ENCODE results near the gene OR51E1. TPM values are rescaled to one million over a fixed set of nuclear protein-coding genes. Genes with fewer than 3 reads are reported as not detected.
A peak's percentile ranks its signal among the peaks of the same experiment; 100 is the strongest.

OR51E1 gene
- total RNA-seq, 2 experiments from 2014 or later = not detected

DNA sequence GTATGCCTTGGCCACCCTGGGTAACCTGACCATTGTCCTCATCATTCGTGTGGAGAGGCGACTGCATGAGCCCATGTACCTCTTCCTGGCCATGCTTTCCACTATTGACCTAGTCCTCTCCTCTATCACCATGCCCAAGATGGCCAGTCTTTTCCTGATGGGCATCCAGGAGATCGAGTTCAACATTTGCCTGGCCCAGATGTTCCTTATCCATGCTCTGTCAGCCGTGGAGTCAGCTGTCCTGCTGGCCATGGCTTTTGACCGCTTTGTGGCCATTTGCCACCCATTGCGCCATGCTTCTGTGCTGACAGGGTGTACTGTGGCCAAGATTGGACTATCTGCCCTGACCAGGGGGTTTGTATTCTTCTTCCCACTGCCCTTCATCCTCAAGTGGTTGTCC lies 3.9 kb upstream of the OR51E1 start:
- no peaks in the 10 kb centered on the region for H3K9me3 Mint-ChIP-seq
- no peaks in the 10 kb centered on the region for H3K36me3 Mint-ChIP-seq
- H3K27me3 Mint-ChIP-seq = peaks cover 12% of the 10 kb centered on the region

DNA sequence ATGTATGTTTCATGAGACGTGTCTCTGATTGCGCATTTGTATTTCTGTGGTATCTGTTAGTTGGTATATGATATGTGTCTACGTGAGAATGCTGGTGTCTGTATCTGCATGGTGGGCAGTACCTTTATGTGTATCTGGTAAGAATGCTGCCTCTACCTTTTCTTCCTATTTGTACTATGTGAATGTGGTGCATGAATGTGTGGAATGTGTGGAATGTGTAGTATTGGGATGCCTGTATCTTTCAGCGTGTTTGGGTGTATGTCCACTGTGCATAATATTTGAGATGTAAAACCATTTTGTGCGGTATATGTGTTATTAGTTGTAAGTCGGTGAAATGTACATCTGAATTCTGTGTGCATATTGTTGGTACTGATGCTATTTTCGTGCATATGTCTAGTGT lies 2.3 kb upstream of the OR51E1 start:
- peaks cover 12% of the 10 kb centered on the region for H3K27me3 Mint-ChIP-seq

More for the DNA sequence above, 3.9 kb upstream of the OR51E1 start:
- Mint-ChIP-seq H3K27ac (no peak overlapping the region), H3K4me3 (no peak overlapping the region), H3K4me1 (no peaks in the 10 kb centered on the region)
- no peak for DNase-seq

DNA sequence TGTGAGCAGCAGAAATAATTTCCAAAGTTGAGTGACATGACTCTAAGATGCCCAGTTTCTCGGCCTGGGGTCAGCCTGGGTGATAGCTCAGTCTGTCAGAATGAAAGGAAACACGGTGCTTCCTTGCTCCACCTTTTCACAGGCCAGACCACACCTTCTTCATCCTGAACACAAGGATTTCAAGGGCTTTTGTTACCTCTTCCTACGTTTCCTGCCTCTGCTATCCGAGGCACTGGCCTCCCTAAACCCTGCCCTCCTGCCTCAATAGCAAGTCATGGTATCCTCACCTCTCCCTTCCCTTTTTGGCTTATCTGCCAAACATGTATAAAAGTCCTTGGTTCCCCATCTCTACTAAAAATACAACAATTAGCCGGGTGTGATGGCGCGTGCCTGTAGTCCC lies 1.7 kb upstream of the OR51E1 start:
- Mint-ChIP-seq H3K36me3 (no peaks in the 10 kb centered on the region), H3K9me3 (no peaks in the 10 kb centered on the region), H3K27me3 (peaks cover 12% of the 10 kb centered on the region), H3K27ac (no peak overlapping the region), H3K4me3 (no peak overlapping the region), H3K4me1 (no peaks in the 10 kb centered on the region)
- no peak for DNase-seq

More for the DNA sequence above, 2.3 kb upstream of the OR51E1 start:
- no peak overlapping the region for H3K4me3 Mint-ChIP-seq
- H3K9me3 Mint-ChIP-seq = no peaks in the 10 kb centered on the region
- H3K27ac Mint-ChIP-seq = no peak overlapping the region
- no peaks in the 10 kb centered on the region for H3K36me3 Mint-ChIP-seq
- DNase-seq = no peak
- H3K4me1 Mint-ChIP-seq = no peaks in the 10 kb centered on the region

DNA sequence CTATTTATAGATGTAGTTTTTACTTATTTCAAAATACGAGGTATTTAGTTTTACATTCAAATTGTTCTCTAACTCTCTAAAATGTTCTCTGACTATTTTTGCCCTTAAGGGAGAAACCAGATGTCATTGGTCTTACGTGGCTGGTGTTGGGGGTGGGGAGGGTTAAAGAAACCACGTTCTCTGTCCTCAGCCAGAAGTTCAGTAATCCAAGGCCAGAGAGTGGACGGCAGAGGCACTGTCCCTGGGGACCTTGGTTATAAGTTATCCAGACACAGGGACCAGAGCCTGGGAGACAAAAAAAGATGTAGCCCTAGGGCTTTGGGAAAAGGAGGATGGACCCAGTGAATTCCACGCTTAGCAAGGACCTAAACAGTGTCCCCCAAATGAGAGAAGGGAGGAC lies 706 bp upstream of the OR51E1 start:
- Mint-ChIP-seq H3K27me3 (peaks cover 12% of the 10 kb centered on the region), H3K27ac (no peak overlapping the region), H3K9me3 (no peaks in the 10 kb centered on the region), H3K4me3 (no peak overlapping the region), H3K4me1 (no peaks in the 10 kb centered on the region), H3K36me3 (no peaks in the 10 kb centered on the region)
- no peak for DNase-seq

DNA sequence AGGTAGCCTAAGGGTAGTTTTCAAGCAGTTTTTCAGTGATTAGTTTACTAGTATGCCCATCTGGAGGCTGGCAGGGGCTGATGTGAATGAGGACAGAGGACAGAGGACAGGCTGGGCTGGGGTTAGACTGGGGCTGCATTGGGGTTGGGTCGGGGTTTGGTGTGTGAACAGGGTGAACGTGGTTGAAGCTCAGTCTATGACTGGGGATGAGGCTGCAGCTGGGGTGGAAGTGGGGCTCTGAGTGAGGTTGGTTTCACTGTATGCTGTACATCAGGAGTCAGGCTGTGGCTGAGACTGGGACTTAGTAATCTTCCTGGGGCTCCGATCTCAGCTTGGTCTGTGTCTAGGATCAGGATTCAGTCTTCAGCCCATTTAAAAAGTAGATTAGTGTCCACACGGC lies 451 bp downstream of the OR51E1 start:
- Mint-ChIP-seq H3K27me3 (peaks cover 12% of the 10 kb centered on the region), H3K9me3 (no peaks in the 10 kb centered on the region), H3K4me1 (no peaks in the 10 kb centered on the region), H3K36me3 (no peaks in the 10 kb centered on the region), H3K27ac (no peak overlapping the region), H3K4me3 (no peak overlapping the region)
- DNase-seq = no peak

DNA sequence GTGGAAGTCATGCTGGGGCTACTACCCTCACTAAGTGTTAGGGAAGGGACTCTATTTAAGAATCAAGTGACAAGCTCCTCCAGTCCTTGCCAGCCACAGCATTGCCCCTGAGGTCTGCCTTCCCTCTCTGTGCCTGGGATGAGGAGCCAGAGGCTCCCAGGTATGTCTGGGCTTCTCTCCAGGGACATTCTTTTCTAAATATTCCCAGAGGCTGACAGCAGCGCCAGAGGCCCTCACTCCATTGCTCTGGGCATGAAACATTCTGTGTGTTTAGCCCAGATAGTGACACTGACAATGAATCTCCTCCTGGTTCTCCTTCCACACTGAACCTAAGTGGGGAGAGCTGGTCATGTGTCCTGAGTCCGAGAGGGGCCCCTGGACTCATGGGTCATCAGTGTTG lies 2.2 kb downstream of the OR51E1 start:
- H3K4me3 Mint-ChIP-seq = no peak overlapping the region

DNA sequence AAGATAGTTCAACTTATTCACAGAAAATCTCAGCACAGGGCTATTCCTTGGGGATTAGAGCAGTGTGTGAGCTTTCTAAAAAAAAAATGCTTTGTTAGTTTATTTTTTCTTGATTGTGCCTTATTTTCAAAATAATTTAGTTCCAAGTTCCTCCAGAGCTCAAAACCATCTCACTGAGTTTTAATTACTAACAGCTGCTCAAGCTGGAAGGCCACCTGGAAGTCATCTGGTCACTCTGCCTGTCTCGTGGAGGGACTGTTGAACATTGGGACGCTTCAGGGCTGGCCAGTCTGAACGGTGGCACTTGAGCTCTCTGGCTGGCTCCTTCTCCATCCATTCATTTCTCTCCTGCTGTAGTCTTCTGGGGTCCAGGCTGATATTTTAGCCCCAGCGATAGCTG lies 4.0 kb downstream of the OR51E1 start:
- Mint-ChIP-seq H3K27me3 (peaks cover 7% of the 10 kb centered on the region), H3K36me3 (no peaks in the 10 kb centered on the region), H3K4me1 (no peaks in the 10 kb centered on the region), H3K9me3 (no peaks in the 10 kb centered on the region), H3K27ac (no peak overlapping the region), H3K4me3 (no peak overlapping the region)
- no peak for DNase-seq

More for the DNA sequence above, 2.2 kb downstream of the OR51E1 start:
- Mint-ChIP-seq H3K4me1 (no peaks in the 10 kb centered on the region), H3K27ac (no peak overlapping the region), H3K27me3 (peaks cover 12% of the 10 kb centered on the region), H3K36me3 (no peaks in the 10 kb centered on the region), H3K9me3 (no peaks in the 10 kb centered on the region)
- DNase-seq = no peak

DNA sequence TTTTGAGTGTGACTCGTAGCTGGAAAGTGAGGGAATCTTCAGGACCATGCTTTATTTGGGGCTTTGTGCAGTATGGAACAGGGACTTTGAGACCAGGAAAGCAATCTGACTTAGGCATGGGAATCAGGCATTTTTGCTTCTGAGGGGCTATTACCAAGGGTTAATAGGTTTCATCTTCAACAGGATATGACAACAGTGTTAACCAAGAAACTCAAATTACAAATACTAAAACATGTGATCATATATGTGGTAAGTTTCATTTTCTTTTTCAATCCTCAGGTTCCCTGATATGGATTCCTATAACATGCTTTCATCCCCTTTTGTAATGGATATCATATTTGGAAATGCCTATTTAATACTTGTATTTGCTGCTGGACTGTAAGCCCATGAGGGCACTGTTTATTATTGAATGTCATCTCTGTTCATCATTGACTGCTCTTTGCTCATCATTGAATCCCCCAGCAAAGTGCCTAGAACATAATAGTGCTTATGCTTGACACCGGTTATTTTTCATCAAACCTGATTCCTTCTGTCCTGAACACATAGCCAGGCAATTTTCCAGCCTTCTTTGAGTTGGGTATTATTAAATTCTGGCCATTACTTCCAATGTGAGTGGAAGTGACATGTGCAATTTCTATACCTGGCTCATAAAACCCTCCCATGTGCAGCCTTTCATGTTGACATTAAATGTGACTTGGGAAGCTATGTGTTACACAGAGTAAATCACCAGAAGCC lies 11.0 kb downstream of the OR51E1 start:
- Mint-ChIP-seq H3K36me3 (no peaks in the 10 kb centered on the region), H3K4me1 (peaks cover 2% of the 10 kb centered on the region), H3K4me3 (no peak overlapping the region), H3K27ac (peak overlapping the region; percentile 7), H3K27me3 (peaks cover 7% of the 10 kb centered on the region), H3K9me3 (no peaks in the 10 kb centered on the region)
- no peak for DNase-seq

DNA sequence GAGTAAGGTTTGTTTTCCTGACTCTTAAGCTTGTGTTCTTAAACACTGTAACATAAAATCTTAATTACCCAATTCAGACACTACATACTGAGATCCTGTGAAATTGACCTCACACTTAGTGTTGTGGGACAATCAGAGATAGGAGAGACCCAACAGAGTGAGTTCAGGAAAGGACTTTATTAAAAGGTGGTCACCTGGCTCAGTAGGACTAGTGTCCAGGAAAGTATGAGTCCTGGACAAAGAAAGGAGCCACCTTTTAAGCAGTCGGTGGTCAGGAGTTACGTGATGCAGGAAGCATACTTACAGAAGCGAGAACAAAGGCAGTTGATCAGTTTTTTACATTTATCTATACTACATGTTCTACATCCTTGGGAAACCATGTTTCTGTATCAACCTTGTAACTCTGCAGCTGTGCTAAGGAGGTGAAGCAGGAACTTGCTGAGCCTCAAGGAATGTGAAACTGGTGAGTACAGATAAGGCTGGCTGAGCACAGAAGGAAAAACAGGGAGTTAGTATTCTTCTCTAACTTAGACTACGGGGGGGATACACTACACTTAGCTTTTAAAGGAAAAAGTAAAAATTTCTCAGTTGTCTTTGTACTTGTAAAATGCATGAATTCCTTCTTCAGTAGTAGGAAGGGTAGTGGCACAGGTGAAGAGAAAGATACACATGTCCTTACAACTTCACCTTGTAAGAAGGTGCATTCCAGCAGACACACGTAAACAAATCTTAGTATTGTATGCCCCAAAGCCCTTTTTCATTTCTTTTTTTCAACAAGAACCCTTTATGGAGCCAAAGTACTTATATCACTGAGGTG lies 15.1 kb downstream of the OR51E1 start:
- peaks cover 8% of the 10 kb centered on the region for H3K27me3 Mint-ChIP-seq
- no peaks in the 10 kb centered on the region for H3K9me3 Mint-ChIP-seq
- no peak for DNase-seq
- peaks cover 2% of the 10 kb centered on the region for H3K4me1 Mint-ChIP-seq
- H3K4me3 Mint-ChIP-seq = no peak overlapping the region
- no peaks in the 10 kb centered on the region for H3K36me3 Mint-ChIP-seq
- H3K27ac Mint-ChIP-seq = no peak overlapping the region

DNA sequence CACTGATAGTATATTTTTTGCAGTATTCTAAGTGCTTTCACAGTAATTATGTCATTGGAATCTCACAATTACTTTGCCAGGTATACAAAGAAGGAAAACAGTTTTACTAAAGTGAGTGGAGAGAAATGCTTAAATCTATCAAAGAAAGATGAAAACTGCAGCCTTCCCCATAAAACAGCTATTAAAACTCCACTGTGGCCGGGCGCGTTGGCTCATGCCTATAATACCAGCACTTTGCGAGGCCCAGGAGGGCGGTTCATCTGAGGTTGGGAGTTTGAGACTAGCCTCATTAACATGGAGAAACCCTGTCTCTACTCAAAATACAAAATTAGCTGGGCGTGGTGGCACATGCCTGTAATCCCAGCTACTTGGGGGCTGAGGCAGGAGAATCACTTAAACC lies 19.1 kb downstream of the OR51E1 start:
- no peaks in the 10 kb centered on the region for H3K9me3 Mint-ChIP-seq
- H3K27ac Mint-ChIP-seq = no peak overlapping the region
- peaks cover 2% of the 10 kb centered on the region for H3K4me1 Mint-ChIP-seq
- no peak for DNase-seq
- H3K36me3 Mint-ChIP-seq = no peaks in the 10 kb centered on the region
- peaks cover 22% of the 10 kb centered on the region for H3K27me3 Mint-ChIP-seq
- H3K4me3 Mint-ChIP-seq = no peak overlapping the region

DNA sequence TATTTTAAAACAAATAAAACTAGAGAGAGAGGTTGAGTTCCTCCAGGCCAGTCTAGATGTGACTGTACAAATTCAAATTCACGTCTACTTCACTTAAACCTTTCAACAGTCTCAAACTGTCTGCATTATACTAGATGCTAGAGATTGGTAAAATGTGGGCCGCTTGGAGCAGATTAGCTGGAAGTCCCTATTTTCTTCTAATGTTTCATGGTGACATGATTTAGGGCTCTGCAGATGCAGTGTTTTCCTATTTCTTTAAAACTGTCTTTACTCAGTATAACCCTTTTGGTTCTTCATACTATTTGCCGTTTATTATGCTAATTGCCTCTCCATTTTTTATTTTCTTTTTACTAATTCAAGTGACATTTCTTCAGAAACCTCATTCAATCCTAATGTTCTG lies 20.4 kb downstream of the OR51E1 start:
- no peak for DNase-seq
- H3K4me1 Mint-ChIP-seq = peaks cover 2% of the 10 kb centered on the region
- peaks cover 22% of the 10 kb centered on the region for H3K27me3 Mint-ChIP-seq
- no peak overlapping the region for H3K4me3 Mint-ChIP-seq
- no peaks in the 10 kb centered on the region for H3K9me3 Mint-ChIP-seq
- no peak overlapping the region for H3K27ac Mint-ChIP-seq
- H3K36me3 Mint-ChIP-seq = no peaks in the 10 kb centered on the region

DNA sequence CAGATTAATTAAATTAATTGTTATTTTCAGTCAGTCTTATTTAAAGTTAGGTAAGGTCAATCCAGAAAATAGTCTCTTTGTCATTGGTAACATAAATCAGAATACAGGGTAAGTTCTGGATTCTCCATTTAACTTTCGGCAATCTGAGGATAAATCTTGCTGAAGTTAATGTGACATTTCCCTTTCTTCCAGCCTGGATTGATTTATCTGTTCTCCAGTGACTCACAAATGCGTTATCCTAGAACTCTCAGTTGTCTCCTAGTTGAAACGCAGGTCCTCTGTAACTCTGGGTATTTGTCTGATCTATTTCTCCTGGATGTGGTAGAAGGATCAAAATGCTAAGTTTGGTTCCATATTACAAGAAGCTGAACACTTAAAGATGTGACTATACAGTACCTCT lies 21.0 kb downstream of the OR51E1 start:
- peaks cover 26% of the 10 kb centered on the region for H3K27me3 Mint-ChIP-seq
- H3K9me3 Mint-ChIP-seq = no peaks in the 10 kb centered on the region
- H3K27ac Mint-ChIP-seq = no peak overlapping the region
- no peak overlapping the region for H3K4me3 Mint-ChIP-seq
- peaks cover 2% of the 10 kb centered on the region for H3K4me1 Mint-ChIP-seq
- no peak for DNase-seq
- no peaks in the 10 kb centered on the region for H3K36me3 Mint-ChIP-seq

DNA sequence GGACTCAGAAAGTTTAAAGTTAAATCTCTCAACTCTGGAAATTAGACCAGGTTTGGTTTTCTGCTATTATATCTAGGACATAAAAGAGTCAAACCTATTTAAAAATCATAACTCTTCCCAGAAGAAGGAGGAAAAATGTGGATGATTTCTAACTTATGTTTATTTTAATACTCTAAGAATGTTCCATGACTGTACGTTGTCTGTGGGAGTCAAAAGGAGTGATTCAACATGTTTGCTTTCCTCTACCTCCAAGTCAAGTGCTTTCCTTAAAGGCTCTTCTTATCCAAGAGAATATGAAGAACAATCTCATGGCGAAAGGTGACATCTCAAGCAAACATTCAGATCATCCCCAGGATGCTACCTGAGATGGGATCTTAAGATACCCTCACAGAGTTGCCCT lies 21.6 kb downstream of the OR51E1 start:
- no peak overlapping the region for H3K27ac Mint-ChIP-seq
- H3K4me1 Mint-ChIP-seq = peaks cover 2% of the 10 kb centered on the region
- no peaks in the 10 kb centered on the region for H3K9me3 Mint-ChIP-seq
- no peak overlapping the region for H3K4me3 Mint-ChIP-seq
- no peaks in the 10 kb centered on the region for H3K36me3 Mint-ChIP-seq
- no peak for DNase-seq
- H3K27me3 Mint-ChIP-seq = peaks cover 26% of the 10 kb centered on the region

DNA sequence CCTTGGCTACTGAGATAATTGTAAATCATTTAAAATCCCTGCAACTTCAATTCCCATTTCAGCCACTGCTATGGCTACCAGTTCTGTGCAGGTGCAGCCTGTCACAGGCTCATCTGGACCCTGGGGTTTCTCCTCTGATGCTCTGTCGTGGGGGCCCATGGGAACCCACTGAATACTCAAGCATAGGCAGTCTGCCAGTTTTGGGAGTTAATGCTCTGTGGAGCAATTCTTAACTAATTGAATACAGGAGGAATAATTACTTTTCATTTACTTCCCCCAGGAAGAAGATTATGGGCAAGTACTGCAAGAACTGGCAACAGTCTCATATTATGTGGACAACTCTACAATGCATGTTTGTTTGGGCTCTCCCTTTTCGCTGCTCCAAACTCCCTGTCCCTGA lies 28.0 kb downstream of the OR51E1 start:
- DNase-seq = no peak
- H3K36me3 Mint-ChIP-seq = no peaks in the 10 kb centered on the region
- H3K27ac Mint-ChIP-seq = no peak overlapping the region
- H3K9me3 Mint-ChIP-seq = no peaks in the 10 kb centered on the region
- no peak overlapping the region for H3K4me3 Mint-ChIP-seq
- H3K27me3 Mint-ChIP-seq = peaks cover 37% of the 10 kb centered on the region
- no peaks in the 10 kb centered on the region for H3K4me1 Mint-ChIP-seq

DNA sequence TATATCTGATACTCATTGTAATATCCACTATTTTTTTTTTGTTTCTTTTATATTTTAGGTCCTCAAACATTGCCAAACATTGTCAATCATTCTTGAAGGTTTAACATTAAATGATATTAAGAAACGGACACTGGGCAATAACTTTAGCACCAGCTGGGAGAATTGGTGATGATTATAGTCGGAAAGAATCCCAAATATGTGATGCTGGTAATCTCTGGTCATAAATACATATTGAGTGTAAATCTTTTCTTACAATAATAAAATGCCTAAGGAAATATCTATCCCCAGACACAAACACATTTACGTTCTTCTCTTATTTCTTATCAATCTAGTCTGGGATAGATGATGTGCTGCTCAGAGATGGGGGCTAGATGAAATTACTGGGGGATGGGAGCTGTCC lies 28.7 kb downstream of the OR51E1 start:
- Mint-ChIP-seq H3K27ac (no peak overlapping the region), H3K9me3 (no peaks in the 10 kb centered on the region), H3K27me3 (peaks cover 37% of the 10 kb centered on the region), H3K4me3 (no peak overlapping the region), H3K4me1 (no peaks in the 10 kb centered on the region), H3K36me3 (no peaks in the 10 kb centered on the region)
- DNase-seq = no peak

DNA sequence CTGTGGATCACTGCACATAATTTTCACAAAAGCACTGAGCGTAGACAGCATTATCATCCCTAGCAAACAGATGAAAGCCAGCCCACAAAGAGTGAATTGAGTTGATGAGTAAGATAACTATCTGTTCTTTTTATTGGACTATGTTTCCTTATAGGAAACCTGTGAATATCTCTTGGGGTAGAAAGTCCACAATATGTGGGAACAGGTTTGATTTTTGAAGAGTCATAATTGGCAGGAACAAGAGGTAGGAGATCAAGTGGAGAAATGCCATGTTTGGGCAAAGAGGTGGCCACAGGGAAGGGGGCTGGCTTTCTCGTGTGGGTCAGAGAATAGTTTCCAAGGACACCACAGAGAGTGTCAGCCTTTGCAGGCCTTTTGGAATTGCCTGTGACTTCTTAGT lies 30.0 kb downstream of the OR51E1 start:
- no peak overlapping the region for H3K4me3 Mint-ChIP-seq
- H3K27ac Mint-ChIP-seq = no peak overlapping the region
- no peak for DNase-seq
- H3K36me3 Mint-ChIP-seq = no peaks in the 10 kb centered on the region
- H3K4me1 Mint-ChIP-seq = no peaks in the 10 kb centered on the region
- peaks cover 37% of the 10 kb centered on the region for H3K27me3 Mint-ChIP-seq
- H3K9me3 Mint-ChIP-seq = no peaks in the 10 kb centered on the region
